Keratinocyte (primary cell): ENCODE data around the gene SLC1A4. TPM values are rescaled to one million over a fixed set of nuclear protein-coding genes. Genes with fewer than 3 reads are reported as not detected.
"Not testable (repeated sequence)": the region's sequence is repeated elsewhere in the genome, so short reads cannot be mapped to it uniquely, and the experiment has no call there.

ENCODE experiments used
- DNase-seq: peaks from one replicate; pipeline ENCODE4 v3.0.0-alpha.2; 2011; ENCODE audit warnings: low read depth, missing footprints, low spot score
- FAIRE-seq: peaks from 2 replicates; lab custom pipeline; 2011; peaks lifted over from hg19 to GRCh38; lab: Jason Lieb, UNC
- H2AFZ ChIP-seq: 2 replicates; pipeline ENCODE4 v1.6.0; 2012; ENCODE audit warnings: low read length, control low read depth, inconsistent platforms; ENCODE audit not compliant: control insufficient read depth
- H3K27ac ChIP-seq: 2 replicates; pipeline ENCODE4 v1.5.1; 2011; ENCODE audit warnings: low read length; ENCODE audit not compliant: control insufficient read depth, insufficient read depth
- H3K27me3 ChIP-seq: 3 replicates; pipeline ENCODE4 v1.6.0; 2011; ENCODE audit warnings: low read length; ENCODE audit not compliant: control insufficient read depth, insufficient read depth; ENCODE audit errors: extremely low read depth
- H3K36me3 ChIP-seq, 2 experiments: 2 replicates in 1 of 2; 3 replicates in 1 of 2; pipeline ENCODE4 v1.5.1; 2011; ENCODE audit warnings: low read length in 2 of 2, mild to moderate bottlenecking in 1 of 2; ENCODE audit not compliant: control insufficient read depth in 2 of 2, insufficient read depth in 2 of 2; ENCODE audit errors: extremely low read depth in 1 of 2
- H3K4me1 ChIP-seq: 3 replicates; pipeline ENCODE4 v1.5.1; 2011; ENCODE audit warnings: low read length; ENCODE audit not compliant: control insufficient read depth, insufficient read depth; ENCODE audit errors: extremely low read depth
- H3K4me2 ChIP-seq: 3 replicates; pipeline ENCODE4 v1.6.0; 2011; ENCODE audit warnings: low read depth, low read length; ENCODE audit not compliant: control insufficient read depth, insufficient read depth; ENCODE audit errors: extremely low read depth
- H3K4me3 ChIP-seq, 3 experiments: fragments of 200-600 bp in 1 of 3; sonication (generic) in 1 of 3; 2 replicates in 2 of 3; 3 replicates in 1 of 3; pipeline ENCODE4 v1.5.1; 2011 to 2016; ENCODE audit warnings: low read length in 3 of 3, mild to moderate bottlenecking in 3 of 3, control low read depth in 2 of 3, inconsistent platforms in 1 of 3, low read depth in 1 of 3, mixed read lengths in 1 of 3, mixed run types in 1 of 3, moderate library complexity in 1 of 3; ENCODE audit not compliant: control insufficient read depth in 2 of 3, insufficient read depth in 2 of 3; ENCODE audit errors: extremely low read depth in 1 of 3
- H3K79me2 ChIP-seq: 2 replicates; pipeline ENCODE4 v1.6.0; 2012; ENCODE audit warnings: low read length; ENCODE audit not compliant: control insufficient read depth, insufficient read depth
- H3K9ac ChIP-seq: 3 replicates; pipeline ENCODE4 v1.6.0; 2011; ENCODE audit warnings: low read length; ENCODE audit not compliant: control insufficient read depth, insufficient read depth; ENCODE audit errors: extremely low read depth
- H3K9me1 ChIP-seq: 3 replicates; pipeline ENCODE4 v1.6.0; 2011; ENCODE audit warnings: low read length; ENCODE audit not compliant: control insufficient read depth, insufficient read depth; ENCODE audit errors: extremely low read depth
- H3K9me3 ChIP-seq: 2 replicates; pipeline ENCODE4 v1.5.1; 2012; ENCODE audit warnings: low read depth, low read length; ENCODE audit not compliant: control insufficient read depth
- H4K20me1 ChIP-seq: 3 replicates; pipeline ENCODE4 v1.6.0; 2011; ENCODE audit warnings: low read length; ENCODE audit not compliant: control insufficient read depth, insufficient read depth; ENCODE audit errors: extremely low read depth
- CTCF ChIP-seq, 3 experiments: IDR thresholded peaks in 1 of 3; conservative IDR thresholded peaks in 1 of 3; optimal IDR thresholded peaks in 1 of 3; 2 replicates in 2 of 3; 3 replicates in 1 of 3; pipeline versions ENCODE3 to v1.5.1; 2011; ENCODE audit warnings: low read length in 3 of 3, mild to moderate bottlenecking in 3 of 3, moderate library complexity in 2 of 3, control low read depth in 1 of 3, inconsistent platforms in 1 of 3; ENCODE audit not compliant: insufficient read depth in 2 of 3; ENCODE audit errors: extremely low read depth in 1 of 3
- EZH2 ChIP-seq: IDR thresholded peaks from one replicate; pipeline ENCODE4 v1.6.1; 2012; ENCODE audit warnings: inconsistent platforms, mild to moderate bottlenecking, low read length, moderate library complexity
- dilution Hi-C: fragments of 300-500 bp; cut with MboI; formaldehyde crosslinking; loops from one replicate; pipeline ENCODE4 v1.7.0; 2020; ENCODE audit warnings: low sequenced_read_pairs; ENCODE audit not compliant: extremely low pct_ligation_motif_present
- polyA plus RNA-seq, 5 experiments: library from polyadenylated mRNA; depleted of rRNA in 3 of 5; stranded (reverse) in 3 of 5; stranded (forward) in 1 of 5; unstranded in 1 of 5; fragments of >200 nt; gene quantifications; 1 replicate in 1 of 5; 2 replicates in 3 of 5; 3 replicates in 1 of 5; pipeline versions ENCODE4 v1.2.1 to v1.2.3, GENCODE V29; 2011 to 2012; ENCODE audit warnings: missing spikeins in 2 of 5, low read depth in 1 of 5, low replicate concordance in 1 of 5

The SLC1A4 gene
- polyA plus RNA-seq, 1 donor (not counting 4 experiments of a cell fraction or from before 2014, with no cell fraction given): 8.2 TPM

- H3K4me1 ChIP-seq: peaks cover 10% of the 10 kb centered on the region
These were observed 28.4 kb upstream of the SLC1A4 start for GRCh38 chr2:64960819-64961218.

GRCh38 chr2:64963138-64963537 lies 26.1 kb upstream of the SLC1A4 start:
- H3K79me2 ChIP-seq, H3K9me1 ChIP-seq, dilution Hi-C loops, H3K9ac ChIP-seq, H3K4me2 ChIP-seq, H3K4me3 ChIP-seq, H4K20me1 ChIP-seq, FAIRE-seq, H2AFZ ChIP-seq, H3K27me3 ChIP-seq, DNase-seq, H3K9me3 ChIP-seq, H3K27ac ChIP-seq, H3K36me3 ChIP-seq: not testable (repeated sequence)
- H3K4me1 ChIP-seq: peaks cover 10% of the 10 kb centered on the region

More at GRCh38 chr2:64960819-64961218, 28.4 kb upstream of the SLC1A4 start:
- H2AFZ ChIP-seq: no peak overlapping the region
- dilution Hi-C loops: no loop called here
- H3K9me1 ChIP-seq: no peaks in the 10 kb centered on the region
- DNase-seq (no peak), FAIRE-seq (no peak)
- H3K9me3 ChIP-seq: no peaks in the 10 kb centered on the region
- H3K27ac ChIP-seq: no peak overlapping the region
- H3K27me3 ChIP-seq: no peaks in the 10 kb centered on the region
- no peaks in the 10 kb centered on the region for H3K36me3 ChIP-seq
- no peak overlapping the region for H3K4me3 ChIP-seq
- H3K9ac ChIP-seq: no peak overlapping the region
- no peaks in the 10 kb centered on the region for H4K20me1 ChIP-seq
- no peaks in the 10 kb centered on the region for H3K79me2 ChIP-seq
- TF ChIP-seq CTCF (optimal IDR thresholded peaks at IDR 0.05 in 1 of 3, IDR thresholded peaks at IDR 0.05 in 1 of 3, conservative IDR thresholded peaks at IDR 0.05 in 1 of 3; ENCODE audit: extremely low read depth in 1 of 3, insufficient read depth in 2 of 3, low read length in 3 of 3) (no peak), EZH2 (no peak)
- H3K4me2 ChIP-seq: no peak overlapping the region

- Histone ChIP-seq H2AFZ (no peak overlapping the region), H4K20me1 (no peaks in the 10 kb centered on the region), H3K27me3 (no peaks in the 10 kb centered on the region), H3K4me2 (no peak overlapping the region), H3K9me1 (no peaks in the 10 kb centered on the region), H3K4me3 (no peak overlapping the region), H3K36me3 (no peaks in the 10 kb centered on the region), H3K27ac (no peak overlapping the region), H3K79me2 (no peaks in the 10 kb centered on the region), H3K4me1 (peaks cover 10% of the 10 kb centered on the region), H3K9me3 (no peaks in the 10 kb centered on the region), H3K9ac (no peak overlapping the region)
- peak in 1 of 3 experiments; percentile 31 for TF ChIP-seq CTCF (optimal IDR thresholded peaks at IDR 0.05 in 1 of 3, IDR thresholded peaks at IDR 0.05 in 1 of 3, conservative IDR thresholded peaks at IDR 0.05 in 1 of 3; ENCODE audit: extremely low read depth in 1 of 3, insufficient read depth in 2 of 3, low read length in 3 of 3)
- TF ChIP-seq EZH2: no peak
- dilution Hi-C loops: no loop called here
- no peak for DNase-seq
- no peak for FAIRE-seq
These were observed 25.5 kb upstream of the SLC1A4 start for GRCh38 chr2:64963719-64964118.
